Astrocyte of the spinal cord (primary cell): ENCODE measurements around the gene MBD3L5.
"Not testable (repeated sequence)": the region's sequence is repeated elsewhere in the genome, so short reads cannot be mapped to it uniquely, and the experiment has no call there.

Experiments used
- DNase-seq: peaks from one replicate; pipeline ENCODE4 v3.0.0; 2011; ENCODE audit warnings: low read depth, low spot score
- H3K4me3 ChIP-seq: 2 replicates; pipeline ENCODE4 v1.5.1; 2011; ENCODE audit warnings: low read depth, mild to moderate bottlenecking, low read length, moderate library complexity
- CTCF ChIP-seq: IDR thresholded peaks from 2 replicates; pipeline ENCODE4 v1.5.1; 2012; ENCODE audit warnings: low read depth, mild to moderate bottlenecking, low read length, inconsistent platforms
- in situ Hi-C: cut with HindIII; loops from 2 replicates; pipeline ENCODE4 v1.10.0; 2017; ENCODE audit warnings: low sequenced_read_pairs

Gene MBD3L5

GRCh38 chr19:7030278-7030677, at the start of gene MBD3L5:
TSS of gene MBD3L5 (plus strand) at chr19:7030578. CDS start at chr19:7030612, 34 bp downstream.
- DNase-seq, in situ Hi-C loops, H3K4me3 ChIP-seq: not testable (repeated sequence)

- no peak for DNase-seq
- no peak overlapping the region for H3K4me3 ChIP-seq
- no peak for TF ChIP-seq CTCF
- in situ Hi-C loops: no loop called here
Observed at GRCh38 chr19:6983448-6983847, 46.9 kb upstream of the MBD3L5 start.

GRCh38 chr19:6987850-6988249, 42.5 kb upstream of the MBD3L5 start:
- H3K4me3 ChIP-seq: no peak overlapping the region
- no peak for TF ChIP-seq CTCF
- in situ Hi-C loops: no loop called here
- DNase-seq: no peak

- no peak for DNase-seq
- in situ Hi-C loops: no loop called here
- TF ChIP-seq CTCF: no peak
- no peak overlapping the region for H3K4me3 ChIP-seq
Observed at GRCh38 chr19:6988257-6988656, 42.1 kb upstream of the MBD3L5 start.

GRCh38 chr19:6995054-6995453, 35.3 kb upstream of the MBD3L5 start:
- H3K4me3 ChIP-seq: no peak overlapping the region
- TF ChIP-seq CTCF: no peak
- no peak for DNase-seq
- in situ Hi-C loops: no loop called here

GRCh38 chr19:6996810-6997209, 33.6 kb upstream of the MBD3L5 start:
- no peak for DNase-seq
- in situ Hi-C loops: no loop called here
- no peak for TF ChIP-seq CTCF
- no peak overlapping the region for H3K4me3 ChIP-seq

GRCh38 chr19:6997679-6998445, 32.5 kb upstream of the MBD3L5 start:
- DNase-seq: no peak
- H3K4me3 ChIP-seq: no peak overlapping the region
- in situ Hi-C loops: no loop called here
- no peak for TF ChIP-seq CTCF
